ENCODE measurements around the gene PRPF31.
A peak's percentile ranks its signal among the peaks of the same experiment; 100 is the strongest.

PRPF31 gene

DNA sequence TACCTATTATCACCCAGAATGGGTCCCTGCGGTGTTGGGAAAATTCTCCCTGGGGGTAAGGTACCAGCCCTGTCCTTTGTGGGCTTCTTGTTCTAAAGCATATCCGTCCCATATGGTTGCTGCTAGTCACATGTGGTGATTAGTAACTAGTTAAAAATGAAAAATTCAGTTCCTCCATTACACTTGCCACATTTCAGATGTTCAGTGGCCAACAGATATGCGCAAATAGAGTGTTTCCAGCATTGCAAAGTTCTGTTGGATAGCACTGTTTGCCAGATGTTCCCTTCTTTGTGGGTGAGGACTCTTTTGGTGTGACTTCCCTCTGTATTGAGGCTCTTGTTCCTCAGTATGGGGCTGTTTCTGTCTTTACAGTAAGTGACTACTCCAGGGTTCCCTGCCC lies 25.8 kb downstream of the PRPF31 start:
- DNase-seq (ENCODE audit: low read depth) = no peak

DNA sequence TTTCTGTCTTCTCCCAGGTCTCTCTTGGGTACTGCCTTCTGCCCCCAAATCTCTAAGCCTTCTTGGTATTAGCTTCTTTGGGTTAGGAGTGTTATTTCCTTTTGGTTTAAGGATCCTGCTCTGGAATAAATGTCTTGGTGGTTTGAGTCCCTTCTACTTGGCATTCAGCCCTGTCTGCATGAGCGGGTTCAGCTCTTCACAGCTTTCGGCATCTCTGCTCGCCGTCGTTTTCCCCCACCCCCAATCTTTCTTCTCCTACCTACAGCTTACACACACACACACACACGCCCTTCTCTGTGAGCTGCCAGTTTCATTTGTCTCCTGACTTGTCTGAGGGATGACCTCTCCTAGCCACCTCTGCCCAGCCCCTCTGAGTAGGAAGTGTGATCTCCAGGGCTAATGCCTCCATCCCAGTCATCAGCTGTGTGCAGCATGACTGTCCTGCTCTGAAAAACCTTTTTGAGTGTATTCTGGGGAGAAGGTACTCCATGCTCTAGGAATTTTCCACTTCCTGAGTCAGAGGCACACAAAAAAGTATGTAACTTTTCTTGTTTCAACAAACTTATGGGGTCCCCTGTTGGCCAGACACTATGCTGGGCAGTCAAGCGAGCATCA lies 26.7 kb downstream of the PRPF31 start:
- no peak for DNase-seq (ENCODE audit: low read depth)

DNA sequence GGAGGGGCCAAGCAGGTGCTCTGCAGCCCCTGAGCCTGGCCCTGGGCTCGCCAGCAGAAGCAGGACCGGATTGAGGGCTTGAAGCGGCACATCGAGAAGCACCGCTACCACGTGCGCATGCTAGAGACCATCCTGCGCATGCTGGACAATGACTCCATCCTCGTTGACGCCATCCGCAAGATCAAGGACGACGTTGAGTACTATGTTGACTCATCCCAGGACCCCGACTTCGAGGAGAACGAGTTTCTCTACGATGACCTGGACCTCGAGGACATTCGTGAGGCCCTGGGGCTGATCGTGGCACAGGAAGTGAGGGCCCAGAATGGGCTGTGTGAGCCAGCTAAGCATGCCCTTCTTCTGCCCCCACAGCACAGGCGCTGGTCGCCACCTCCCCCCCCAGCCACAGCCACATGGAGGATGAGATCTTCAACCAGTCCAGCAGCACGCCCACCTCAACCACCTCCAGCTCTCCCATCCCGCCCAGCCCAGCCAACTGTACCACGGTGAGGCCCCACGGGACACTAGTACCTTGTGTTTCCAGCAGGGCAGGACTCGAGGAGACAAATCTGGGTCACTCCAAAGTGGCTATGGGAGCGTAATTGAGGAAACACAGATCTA lies 30.1 kb downstream of the PRPF31 start:
- DNase-seq (ENCODE audit: low read depth) = no peak

DNA sequence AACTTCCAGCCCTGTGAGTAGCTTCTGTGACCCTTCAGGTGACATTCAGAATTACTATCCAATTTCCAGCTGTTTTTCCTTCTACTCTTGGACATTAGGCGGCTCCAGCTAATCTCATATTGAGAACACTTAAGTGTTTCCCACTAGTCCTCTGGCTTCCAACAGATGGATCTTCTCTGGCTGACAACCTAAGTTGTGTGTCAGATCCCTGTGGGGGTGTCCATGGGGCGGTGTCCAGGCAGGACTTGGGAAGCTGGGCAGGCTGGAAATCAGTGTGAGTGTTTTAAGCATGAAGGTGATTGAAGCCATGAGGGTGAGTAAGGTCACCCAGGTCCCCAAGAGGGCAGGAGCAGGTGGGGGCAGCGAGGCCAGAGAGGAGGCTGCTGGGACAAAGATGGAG lies 32.1 kb downstream of the PRPF31 start:
- no peak for DNase-seq (ENCODE audit: low read depth)

DNA sequence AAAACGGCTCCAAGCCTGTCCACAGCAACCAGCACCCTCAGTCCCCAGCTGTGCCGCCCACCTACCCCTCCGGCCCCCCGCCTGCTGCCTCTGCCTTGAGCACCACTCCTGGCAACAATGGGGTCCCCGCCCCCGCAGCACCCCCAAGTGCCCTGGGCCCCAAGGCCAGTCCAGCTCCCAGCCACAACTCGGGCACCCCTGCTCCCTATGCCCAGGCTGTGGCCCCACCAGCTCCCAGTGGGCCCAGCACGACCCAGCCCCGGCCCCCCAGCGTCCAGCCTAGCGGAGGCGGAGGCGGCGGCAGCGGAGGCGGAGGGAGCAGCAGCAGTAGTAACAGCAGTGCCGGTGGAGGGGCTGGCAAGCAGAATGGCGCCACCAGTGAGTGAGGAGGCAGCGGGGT lies 32.6 kb downstream of the PRPF31 start:
- DNase-seq (ENCODE audit: low read depth) = no peak

DNA sequence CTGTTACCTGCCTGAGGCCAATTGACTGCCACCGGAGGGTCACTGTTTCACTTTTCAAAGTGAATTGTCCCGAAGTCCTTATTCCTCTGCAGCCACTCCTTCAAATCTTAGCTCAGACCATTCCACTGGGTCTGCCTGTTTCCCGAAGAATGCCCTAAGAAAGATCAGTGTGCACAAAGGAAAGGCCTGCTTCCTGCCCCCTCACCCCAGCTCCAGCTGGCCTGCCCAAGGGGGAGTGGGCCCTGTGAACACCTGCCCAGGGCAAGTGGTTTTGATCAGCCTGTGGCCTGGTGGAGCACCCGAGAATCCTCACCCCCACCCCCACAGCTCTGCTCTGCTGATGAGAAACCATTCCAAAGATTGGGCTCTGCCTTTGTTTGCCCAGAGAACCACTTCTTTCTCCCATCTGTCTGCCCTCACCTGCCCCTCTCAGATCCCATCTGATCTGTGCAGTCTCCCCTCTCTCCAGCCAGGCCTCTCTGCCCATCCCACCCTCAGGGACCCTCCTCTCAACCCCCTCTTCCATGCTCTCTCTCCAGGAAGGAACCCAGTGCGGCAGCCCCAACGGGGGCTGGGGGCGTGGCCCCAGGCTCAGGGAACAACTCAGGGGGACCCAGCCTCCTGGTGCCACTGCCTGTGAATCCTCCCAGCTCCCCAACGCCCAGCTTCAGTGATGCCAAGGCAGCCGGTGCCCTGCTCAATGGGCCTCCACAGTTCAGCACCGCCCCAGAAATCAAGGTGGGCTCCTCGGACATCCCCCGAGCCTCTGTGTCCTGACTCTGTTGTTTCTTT lies 33.7 kb downstream of the PRPF31 start:
- DNase-seq (ENCODE audit: low read depth) = no peak

DNA sequence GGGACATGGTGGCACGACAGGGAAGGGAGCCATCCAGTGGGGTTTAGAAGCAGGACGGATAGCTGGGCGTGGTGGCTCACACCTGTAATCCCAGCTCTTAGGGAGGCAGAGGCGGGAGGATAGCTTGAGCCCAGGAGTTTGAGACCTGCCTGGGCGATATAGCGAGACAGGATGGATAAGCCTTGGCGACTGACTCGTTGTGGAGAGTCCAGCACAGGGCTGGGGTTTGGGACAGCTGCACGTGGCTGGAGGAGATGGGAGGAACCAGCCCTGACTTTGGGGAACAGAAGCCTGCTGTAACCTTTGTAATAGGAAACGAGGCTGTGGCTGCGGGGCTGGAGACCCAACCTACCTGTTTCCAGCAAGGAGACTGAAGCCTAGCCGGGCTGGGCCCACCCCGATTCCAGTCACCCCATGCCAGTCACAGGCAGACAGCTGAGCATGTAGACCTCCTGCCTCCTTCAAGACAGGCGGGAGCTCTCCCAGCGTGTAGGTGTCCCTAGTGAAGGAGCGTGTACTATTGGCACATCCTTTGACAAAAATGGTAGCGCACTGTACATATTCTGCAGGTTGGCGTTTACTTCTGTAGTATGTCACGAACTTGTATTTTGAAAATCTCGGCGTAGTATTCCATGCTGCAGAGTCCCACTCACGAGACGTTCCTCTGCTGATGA lies 35.9 kb downstream of the PRPF31 start:
- no peak for DNase-seq (ENCODE audit: low read depth)

DNA sequence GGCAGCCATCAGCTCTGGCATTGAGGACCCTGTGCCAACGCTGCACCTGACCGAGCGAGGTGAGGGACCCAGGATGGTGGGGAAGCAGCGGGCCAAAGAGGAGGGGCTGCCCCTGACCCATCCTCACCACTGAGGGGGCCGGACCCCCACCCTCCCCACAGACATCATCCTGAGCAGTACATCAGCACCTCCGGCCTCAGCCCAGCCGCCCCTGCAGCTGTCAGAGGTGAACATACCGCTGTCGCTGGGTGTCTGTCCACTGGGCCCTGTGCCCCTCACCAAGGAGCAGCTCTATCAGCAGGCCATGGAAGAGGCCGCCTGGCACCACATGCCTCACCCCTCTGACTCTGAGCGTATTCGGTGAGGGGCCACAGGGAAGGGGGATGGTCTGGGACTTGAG lies 36.7 kb downstream of the PRPF31 start:
- no peak for DNase-seq (ENCODE audit: low read depth)

DNA sequence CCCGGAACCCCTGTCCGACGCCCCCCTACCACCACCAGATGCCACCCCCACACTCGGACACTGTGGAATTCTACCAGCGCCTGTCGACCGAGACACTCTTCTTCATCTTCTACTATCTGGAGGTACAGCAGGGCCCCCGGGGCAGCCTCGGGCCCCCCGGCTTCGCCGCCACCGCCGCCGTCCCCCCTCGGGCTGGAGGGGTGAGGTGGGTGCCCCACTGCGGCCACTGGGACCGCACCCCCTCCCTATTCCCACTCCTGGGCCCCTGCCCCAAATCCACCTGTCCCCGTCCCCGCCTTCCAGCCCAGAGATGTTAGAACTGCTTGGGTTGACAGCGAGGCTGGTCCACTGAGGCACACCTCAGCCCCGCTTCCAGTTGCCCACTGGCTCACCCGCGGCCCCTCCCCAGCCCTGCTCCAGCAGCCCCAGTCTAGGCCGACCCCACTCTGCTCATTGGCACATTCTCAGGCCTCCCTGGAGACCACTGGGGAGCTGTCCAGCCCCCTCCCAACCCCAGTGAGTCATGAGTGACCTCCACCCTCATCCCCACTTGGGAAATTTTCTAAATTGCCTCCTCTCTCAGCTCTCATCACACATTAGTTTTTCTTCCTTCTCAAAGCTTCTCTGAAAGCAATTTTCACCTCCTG lies 37.4 kb downstream of the PRPF31 start:
- no peak for DNase-seq (ENCODE audit: low read depth)

DNA sequence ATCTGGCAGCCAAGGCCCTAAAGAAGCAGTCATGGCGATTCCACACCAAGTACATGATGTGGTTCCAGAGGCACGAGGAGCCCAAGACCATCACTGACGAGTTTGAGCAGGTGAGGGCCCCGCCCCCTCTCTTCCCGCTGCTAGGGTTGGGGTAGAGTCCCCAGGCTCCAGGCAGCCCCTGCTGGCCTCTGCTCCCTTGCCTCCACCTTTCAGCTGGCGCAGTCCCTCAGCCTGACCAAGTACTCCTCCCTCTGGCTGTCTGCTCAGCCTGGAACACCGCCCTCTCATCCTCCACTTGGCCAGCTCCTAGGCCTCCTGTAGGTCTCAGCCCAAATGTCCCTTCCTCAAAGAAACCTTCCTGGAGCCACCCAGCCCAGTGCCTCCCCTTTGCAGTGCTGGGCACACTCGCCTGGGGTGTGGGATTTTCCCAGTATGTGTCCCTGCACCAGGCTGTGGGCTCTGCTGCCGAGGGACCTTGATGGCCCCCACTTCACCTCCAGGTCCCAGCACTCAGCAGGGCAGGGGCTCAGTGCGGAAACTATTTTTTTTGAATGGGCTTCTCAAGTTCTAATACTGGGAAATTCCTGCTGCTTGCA lies 38.3 kb downstream of the PRPF31 start:
- DNase-seq (ENCODE audit: low read depth) = no peak

DNA sequence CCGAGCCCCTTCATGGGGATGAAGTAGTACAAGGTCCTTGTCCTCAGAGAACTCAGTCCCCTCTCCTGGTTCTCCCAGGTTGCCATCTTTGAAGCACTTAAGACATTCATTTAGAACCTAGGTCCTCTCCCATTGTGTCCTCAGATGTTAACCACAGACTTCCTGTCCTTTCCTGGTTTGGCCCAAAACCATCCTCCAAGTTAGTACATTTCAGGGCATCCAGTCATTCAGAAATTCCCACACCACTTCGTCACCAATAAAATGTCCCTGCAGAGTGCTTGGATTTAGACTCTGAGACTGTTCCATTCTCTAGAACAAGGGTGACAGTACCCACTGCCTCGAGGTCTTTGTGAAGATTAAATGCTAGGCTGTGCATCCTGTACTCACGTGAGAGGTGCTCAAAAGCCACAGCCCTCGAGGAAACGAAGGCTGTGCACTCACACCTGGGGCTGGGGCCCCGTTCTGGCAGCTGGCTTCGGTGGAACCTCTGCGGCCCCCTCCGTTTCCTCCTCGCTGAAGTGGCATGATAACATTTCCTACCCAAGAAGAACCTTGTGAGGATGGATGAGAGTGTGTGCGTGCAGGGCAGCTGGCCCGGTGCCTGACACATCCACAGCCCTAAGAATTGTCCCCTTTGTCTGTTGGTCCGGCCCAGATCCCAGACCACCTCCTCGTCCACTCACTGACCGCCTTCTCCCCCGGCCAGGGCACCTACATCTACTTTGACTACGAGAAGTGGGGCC lies 39.2 kb downstream of the PRPF31 start:
- DNase-seq (ENCODE audit: low read depth) = no peak

DNA sequence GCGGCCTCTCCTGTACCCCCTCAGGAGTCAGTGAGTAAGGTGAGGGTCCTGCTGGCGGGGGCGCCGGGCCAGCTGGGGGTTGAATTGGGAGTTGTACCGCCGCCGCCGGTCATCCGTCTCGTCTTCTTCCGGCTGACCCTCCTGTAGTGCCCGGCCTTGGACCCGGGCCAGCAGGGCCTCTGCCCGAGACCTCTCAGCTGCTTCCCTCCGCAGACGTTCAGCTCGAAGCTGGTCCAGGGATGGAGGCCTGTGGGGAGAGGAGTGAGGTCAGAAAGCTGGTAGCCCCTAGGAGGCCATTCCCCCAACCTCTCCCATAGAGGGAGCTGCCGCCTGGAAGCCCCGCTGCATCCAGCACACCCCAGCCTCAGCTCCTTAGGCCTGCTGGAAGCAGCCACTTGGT lies 40.1 kb downstream of the PRPF31 start:
- no peak for DNase-seq (ENCODE audit: low read depth)

DNA sequence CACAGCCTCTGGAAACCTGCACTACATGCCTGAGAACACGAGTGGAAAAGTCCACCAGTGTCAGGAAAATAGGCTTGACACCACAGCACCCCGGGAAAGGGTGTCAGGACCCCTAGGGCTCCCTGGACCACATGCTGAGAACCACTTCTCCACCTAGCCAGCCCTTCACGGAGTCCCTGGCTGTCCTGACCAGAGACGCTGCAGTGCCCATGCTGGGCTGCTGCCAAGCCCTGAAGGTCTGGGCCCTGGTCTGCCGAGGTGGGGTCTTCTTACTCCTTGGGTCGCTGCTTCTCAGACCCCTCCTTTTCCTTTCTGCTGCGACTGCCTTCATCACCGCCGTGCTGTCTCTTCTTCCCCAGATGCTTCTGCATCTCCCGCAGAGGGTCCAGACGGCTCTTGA lies 40.9 kb downstream of the PRPF31 start:
- no peak for DNase-seq (ENCODE audit: low read depth)

DNA sequence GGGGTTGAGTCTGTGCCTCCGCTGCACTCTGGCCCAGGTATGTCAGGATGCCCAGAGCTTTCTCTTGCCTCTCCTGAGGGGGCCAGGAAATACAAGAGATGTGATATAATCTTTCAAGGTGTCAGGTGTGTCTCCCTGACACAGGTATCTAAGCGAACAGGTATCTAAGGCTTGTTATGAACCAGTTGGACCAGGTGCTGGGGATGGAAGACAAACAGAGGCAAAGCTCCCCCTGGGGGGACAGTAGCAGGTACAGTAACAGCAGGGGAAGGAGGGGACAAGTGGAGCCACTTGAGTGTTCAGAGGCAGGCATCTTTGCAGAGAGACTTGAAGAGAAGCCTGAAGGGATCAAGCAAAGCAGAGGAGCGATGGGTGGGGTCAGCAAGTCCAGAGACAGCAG lies 41.4 kb downstream of the PRPF31 start:
- no peak for DNase-seq (ENCODE audit: low read depth)

DNA sequence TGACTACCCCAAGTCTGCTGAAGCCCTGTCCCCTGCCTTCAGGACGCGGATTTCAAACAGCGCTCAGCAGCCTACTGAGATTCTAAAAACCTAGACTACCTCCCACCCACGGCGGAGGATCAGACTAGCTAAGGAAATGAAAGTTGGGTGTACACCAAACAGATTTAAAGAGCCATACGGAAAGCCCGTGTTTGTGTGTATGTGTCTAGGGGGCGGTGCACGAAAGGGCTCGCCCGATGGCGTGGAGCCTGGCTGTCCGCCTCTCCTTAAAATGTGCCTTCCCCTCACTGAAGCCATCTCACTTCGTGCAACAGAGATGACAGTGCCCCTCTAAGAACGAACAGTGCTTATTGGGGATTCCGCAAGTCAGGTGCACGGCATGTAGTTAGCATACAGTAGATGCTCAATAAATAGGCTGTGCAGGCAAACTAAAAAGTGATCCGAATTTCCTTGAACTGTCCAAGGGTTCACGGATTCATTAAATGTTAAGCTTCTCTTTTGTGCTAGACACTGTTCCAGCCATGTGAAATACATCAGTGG lies 43.3 kb downstream of the PRPF31 start:
- DNase-seq (ENCODE audit: low read depth) = no peak

DNA sequence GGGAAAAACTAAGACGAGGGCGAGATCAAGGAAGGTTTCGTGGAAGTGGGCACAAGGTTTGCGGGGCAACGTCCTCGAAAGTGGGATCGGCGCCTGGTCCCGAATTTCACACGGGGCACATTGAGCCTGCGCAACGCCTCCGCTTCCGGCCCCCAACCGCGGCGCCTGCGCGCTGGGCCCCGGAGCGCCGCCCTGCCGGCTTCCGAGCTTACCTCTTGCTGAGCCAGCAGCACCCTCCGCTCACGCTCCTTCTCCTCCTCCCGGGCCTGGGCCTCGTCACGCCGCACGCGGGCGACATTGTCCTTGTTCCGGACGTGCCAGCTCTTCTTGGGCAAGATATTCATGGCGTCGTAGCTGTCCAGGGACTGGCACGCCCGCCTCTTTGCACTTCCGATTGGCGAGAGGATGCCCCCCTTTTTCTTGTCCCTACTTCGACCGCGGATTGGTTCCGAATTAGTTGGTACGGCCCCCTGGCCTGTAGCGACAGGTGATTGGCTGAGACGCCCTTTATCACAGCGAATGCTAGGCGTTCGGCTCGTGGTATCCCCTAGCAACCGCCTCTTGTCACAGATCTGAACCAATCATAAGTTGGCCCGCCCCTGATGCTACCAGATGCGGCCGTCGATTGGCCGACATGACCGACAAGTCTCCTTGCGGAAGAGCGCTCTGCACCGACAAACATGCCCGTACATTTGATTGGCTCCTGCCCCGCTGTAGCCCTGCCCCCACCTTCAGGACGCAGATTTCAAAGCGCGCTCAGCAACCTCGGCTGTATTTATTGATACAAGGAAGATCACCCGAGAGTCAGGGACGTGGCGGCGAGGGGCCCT lies 44.0 kb downstream of the PRPF31 start, which contains the start of gene LENG1:
LENG1 (minus strand) TSS at position 370 of the 830 bp plus-strand sequence; CDS start at position 344, 26 bp downstream.
- peak; percentile 100 for DNase-seq (ENCODE audit: low read depth)

DNA sequence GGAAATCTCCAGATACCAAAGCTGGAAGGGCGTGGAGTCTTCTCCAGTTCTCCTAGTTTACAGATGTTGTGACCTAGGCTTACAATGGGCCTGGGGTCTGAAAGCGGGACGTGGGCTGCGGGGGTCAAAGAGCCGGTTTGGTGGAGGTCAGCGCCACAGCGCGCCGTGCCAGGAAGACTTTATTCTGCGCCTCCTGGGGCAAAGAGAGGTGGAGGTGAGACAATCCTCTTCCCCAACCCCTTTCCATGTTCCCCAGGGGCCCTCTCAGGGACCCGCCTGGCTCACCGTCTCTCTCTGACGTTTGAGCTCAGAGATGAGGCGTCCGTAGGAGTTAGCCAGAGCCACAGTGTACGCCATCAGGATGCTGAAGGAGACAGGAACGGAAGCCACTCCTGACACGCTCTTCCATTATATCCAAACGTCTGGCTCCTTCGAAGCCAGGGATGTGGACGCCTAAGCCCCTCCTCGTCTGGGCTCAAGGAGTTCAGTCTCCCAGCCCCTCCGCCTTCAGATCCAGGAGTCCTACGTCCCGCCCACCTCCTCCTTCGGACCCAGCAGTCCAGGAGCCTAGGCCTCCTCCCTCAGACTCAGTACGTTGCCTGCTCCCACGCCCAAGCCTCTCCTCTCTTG lies 44.7 kb downstream of the PRPF31 start:
- DNase-seq (ENCODE audit: low read depth) = no peak

DNA sequence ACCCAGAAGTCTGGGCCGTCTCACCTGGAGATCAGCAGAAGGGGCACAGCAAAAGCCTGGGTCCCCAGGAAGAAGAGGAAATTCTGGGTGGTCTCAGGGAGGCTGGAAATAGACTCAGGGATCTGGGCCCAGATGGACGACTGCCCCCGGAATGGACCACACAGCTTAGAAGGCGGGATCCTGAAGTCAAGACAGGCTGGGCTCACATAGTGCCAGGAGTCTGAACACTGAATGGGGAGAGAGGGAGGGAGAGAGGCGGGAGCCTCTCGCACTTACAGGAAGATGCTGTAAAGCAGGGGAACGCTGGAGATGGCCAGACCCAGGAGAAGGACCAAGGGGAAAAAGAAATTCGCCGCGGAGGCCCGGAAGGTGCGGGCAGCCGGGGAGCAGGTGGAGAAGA lies 45.3 kb downstream of the PRPF31 start:
- DNase-seq (ENCODE audit: low read depth) = no peak

DNA sequence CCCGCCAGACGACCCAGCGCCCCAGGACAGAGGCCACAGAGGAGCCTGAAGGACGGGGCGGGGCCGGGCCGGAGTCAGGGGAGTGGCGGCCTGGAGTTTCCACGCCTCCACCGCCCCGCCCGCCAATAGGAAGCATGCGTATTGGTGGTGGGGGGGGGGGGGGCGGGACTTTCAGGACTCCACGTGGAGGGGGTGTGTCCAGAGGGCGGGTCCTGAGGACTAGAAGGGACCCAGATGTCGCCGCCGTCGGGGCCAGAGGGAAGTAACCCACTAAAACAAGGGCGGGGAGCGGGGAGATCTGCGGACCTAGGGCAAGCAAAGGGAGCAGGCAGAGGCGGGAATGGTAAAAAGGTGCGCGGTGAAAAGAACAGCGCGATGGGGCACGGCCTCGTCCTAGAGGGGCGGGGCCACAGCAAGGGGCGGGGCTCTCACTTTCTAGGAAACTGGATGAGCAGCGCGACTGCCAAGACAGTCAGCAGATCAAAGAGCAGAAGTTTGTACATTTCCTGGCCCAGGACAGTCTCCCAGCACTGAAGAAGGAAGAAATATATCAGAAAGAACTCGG lies 46.8 kb downstream of the PRPF31 start:
- no peak for DNase-seq (ENCODE audit: low read depth)
